Right lobe of liver (tissue), 4 donors: ENCODE measurements around the gene SAMD5.

Experiments
- POLR2A ChIP-seq: fragments of 450-650 bp; IDR thresholded peaks from one replicate; pipeline ENCODE4 v1.6.1; 2017; ENCODE audit warnings: antibody characterized with exemption, mild to moderate bottlenecking
- TF ChIP-seq, protein P1 (sequence below), 4 donors: fragments of 200-600 bp in 3 of 4; fragments of 450-650 bp in 1 of 4; IDR thresholded peaks; one replicate each; pipeline versions ENCODE4 v1.5.1 to v1.8.0; 2016 to 2022; ENCODE audit warnings: antibody characterized with exemption in 4 of 4, mild to moderate bottlenecking in 2 of 4
- donor health status: DM: no; HTN: no; CAD: no.
- donor health status: DM: no; HTN: no; CAD: no.
- donor health status: DM: no; HTN: yes; CAD: no.

DNA sequence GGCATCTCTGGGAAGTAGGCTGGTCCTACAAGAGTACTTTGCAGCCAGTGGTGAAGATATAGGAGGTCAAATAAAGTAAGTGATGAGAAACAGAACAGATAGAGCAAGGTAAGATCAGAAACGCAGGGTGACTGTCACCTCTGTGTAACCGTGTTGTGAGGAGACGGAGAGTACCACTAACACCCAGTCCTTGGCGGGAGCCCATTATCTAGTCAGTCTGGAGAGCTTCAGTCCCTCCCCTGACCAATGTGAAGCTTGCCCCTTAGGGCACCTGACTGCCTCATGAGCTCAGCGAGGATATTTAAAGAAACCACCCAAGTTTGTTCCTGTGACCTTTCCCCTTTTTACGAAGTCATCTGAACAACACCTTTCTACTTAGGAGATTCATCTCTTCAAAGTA, 110.0 kb downstream of the SAMD5 start:
- TF ChIP-seq, protein P1, sequence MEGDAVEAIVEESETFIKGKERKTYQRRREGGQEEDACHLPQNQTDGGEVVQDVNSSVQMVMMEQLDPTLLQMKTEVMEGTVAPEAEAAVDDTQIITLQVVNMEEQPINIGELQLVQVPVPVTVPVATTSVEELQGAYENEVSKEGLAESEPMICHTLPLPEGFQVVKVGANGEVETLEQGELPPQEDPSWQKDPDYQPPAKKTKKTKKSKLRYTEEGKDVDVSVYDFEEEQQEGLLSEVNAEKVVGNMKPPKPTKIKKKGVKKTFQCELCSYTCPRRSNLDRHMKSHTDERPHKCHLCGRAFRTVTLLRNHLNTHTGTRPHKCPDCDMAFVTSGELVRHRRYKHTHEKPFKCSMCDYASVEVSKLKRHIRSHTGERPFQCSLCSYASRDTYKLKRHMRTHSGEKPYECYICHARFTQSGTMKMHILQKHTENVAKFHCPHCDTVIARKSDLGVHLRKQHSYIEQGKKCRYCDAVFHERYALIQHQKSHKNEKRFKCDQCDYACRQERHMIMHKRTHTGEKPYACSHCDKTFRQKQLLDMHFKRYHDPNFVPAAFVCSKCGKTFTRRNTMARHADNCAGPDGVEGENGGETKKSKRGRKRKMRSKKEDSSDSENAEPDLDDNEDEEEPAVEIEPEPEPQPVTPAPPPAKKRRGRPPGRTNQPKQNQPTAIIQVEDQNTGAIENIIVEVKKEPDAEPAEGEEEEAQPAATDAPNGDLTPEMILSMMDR (IDR thresholded peaks at IDR 0.05): no peak
- no peak for TF ChIP-seq POLR2A
